Ishikawa (cell line): ENCODE data around the gene STRADB.

Experiments used
- CEBPB ChIP-seq: IDR thresholded peaks from 2 replicates; pipeline ENCODE4 v1.6.1; 2012
- CREB1 ChIP-seq: IDR thresholded peaks from 2 replicates; pipeline ENCODE4 v1.6.1; 2012; ENCODE audit warnings: low read depth
- EGR1 ChIP-seq: IDR thresholded peaks from 2 replicates; pipeline ENCODE4 v1.6.1; 2012
- EP300 ChIP-seq: IDR thresholded peaks from 2 replicates; pipeline ENCODE4 v1.6.1; 2012; ENCODE audit warnings: borderline replicate concordance
- FOXM1 ChIP-seq: IDR thresholded peaks from 2 replicates; pipeline ENCODE4 v1.6.1; 2012; ENCODE audit warnings: low read depth, borderline replicate concordance
- MAX ChIP-seq: IDR thresholded peaks from 2 replicates; pipeline ENCODE4 v1.6.1; 2012
- NFIC ChIP-seq: IDR thresholded peaks from 2 replicates; pipeline ENCODE4 v1.6.1; 2012
- RAD21 ChIP-seq: IDR thresholded peaks from 2 replicates; pipeline ENCODE4 v1.6.1; 2012; ENCODE audit warnings: low read depth
- REST ChIP-seq: IDR thresholded peaks from 2 replicates; pipeline ENCODE4 v1.6.1; 2012; ENCODE audit warnings: low read depth, mild to moderate bottlenecking
- TAF1 ChIP-seq: IDR thresholded peaks from 2 replicates; pipeline ENCODE4 v1.6.1; 2012; ENCODE audit warnings: low read depth, mild to moderate bottlenecking
- TCF12 ChIP-seq: IDR thresholded peaks from 2 replicates; pipeline ENCODE4 v1.6.1; 2012; ENCODE audit warnings: low read depth
- TEAD4 ChIP-seq: IDR thresholded peaks from 2 replicates; pipeline ENCODE4 v1.6.1; 2012
- USF1 ChIP-seq: IDR thresholded peaks from 2 replicates; pipeline ENCODE4 v1.6.1; 2012
- YY1 ChIP-seq: IDR thresholded peaks from 2 replicates; pipeline ENCODE4 v1.6.1; 2012; ENCODE audit warnings: low read depth
- ZBTB7A ChIP-seq: IDR thresholded peaks from 2 replicates; pipeline ENCODE4 v1.6.1; 2012; ENCODE audit warnings: low read depth

STRADB gene

GRCh38 chr2:201447086-201447485 is 4.5 kb upstream of the STRADB start:
- TF ChIP-seq USF1, result no peak
- no peak for TF ChIP-seq CREB1

- no peak for TF ChIP-seq EGR1
- TF ChIP-seq MAX, result no peak
- no peak for TF ChIP-seq CEBPB
- TF ChIP-seq EP300, result no peak
- no peak for TF ChIP-seq TEAD4
- no peak for TF ChIP-seq ZBTB7A
- no peak for TF ChIP-seq YY1
- TF ChIP-seq TCF12, result no peak
- no peak for TF ChIP-seq RAD21
- no peak for TF ChIP-seq USF1
- no peak for TF ChIP-seq NFIC
- TF ChIP-seq TAF1, result no peak
- no peak for TF ChIP-seq CREB1
- TF ChIP-seq REST, result no peak
- no peak for TF ChIP-seq FOXM1
Measured at GRCh38 chr2:201448061-201448460, 3.5 kb upstream of the STRADB start.

GRCh38 chr2:201448701-201449100 is 2.8 kb upstream of the STRADB start:
- TF ChIP-seq USF1 (no peak), CREB1 (no peak), ZBTB7A (no peak), RAD21 (no peak), EP300 (no peak), NFIC (no peak), MAX (no peak), TCF12 (no peak), EGR1 (no peak), YY1 (no peak), CEBPB (no peak), REST (no peak), FOXM1 (no peak), TEAD4 (no peak)

GRCh38 chr2:201450954-201451291 is 617 bp upstream of the STRADB start:
- TF ChIP-seq FOXM1 (no peak), MAX (no peak), RAD21 (no peak), NFIC (no peak), REST (no peak)
